ENCODE measurements around the gene SKIC2. TPM values are rescaled to one million over a fixed set of nuclear protein-coding genes. Genes with fewer than 3 reads are reported as not detected.
"Not testable (repeated sequence)": the region's sequence is repeated elsewhere in the genome, so short reads cannot be mapped to it uniquely, and the experiment has no call there.

The SKIC2 gene
- total RNA-seq, 4 donors from 2014 or later = 47.1 to 83.1 (median 48.2) TPM

DNA sequence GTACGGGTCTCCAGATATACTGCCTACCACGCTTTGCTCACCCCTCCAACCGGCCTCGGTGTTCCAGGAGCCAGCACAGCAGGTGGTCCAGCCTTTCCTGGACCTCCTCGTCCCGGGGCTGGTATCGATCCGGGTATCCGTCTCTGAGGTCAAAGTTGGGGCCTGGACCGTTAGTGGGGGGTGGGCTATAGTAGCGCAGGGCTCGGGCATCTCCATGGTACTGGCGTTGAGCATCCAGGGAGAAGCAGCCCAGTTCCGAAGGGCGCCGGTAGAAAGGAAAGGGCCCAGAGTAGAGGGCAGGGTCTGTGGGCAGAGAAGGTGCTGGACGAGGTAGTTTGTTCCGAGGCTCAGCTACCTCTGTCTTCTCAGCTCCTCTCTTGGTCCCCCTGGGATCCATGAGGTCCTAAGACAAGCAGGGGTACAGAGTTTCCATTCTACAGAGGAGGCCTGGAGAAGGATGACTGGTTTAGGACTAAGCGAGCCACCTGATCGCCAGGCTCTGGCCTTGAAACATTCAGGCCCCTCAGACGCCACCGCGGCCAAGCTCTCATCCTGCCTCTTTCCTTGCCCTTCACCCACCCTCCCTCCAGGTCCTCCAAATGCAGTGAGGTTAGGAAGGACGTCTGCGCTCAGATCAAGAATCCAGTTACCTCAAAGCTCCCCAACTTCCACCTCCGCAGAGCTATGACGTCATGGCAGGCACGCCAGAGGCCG is 12.5 kb downstream of the SKIC2 start:
- H3K27ac ChIP-seq = peak overlapping the region; percentile 95 to 100 (median 98)
- H3K9me3 ChIP-seq = no peaks in the 10 kb centered on the region
- peaks cover 0 to 52% (median 14%) of the 10 kb centered on the region in 3 donors for H3K36me3 ChIP-seq
- 18 to 29% methylated on average over 27 to 29 of the region's 29 CpGs for WGBS, 2 donors
- H3K27me3 ChIP-seq = no peaks in the 10 kb centered on the region
- H3K4me1 ChIP-seq = peaks cover 0 to 36% (median 17%) of the 10 kb centered on the region in 4 donors
- H3K4me3 ChIP-seq = peak overlapping the region; percentile 66 to 93 (median 73)
- no peak for DNase-seq (ENCODE audit: low spot score in 2 of 2)
- TF ChIP-seq, protein P1, sequence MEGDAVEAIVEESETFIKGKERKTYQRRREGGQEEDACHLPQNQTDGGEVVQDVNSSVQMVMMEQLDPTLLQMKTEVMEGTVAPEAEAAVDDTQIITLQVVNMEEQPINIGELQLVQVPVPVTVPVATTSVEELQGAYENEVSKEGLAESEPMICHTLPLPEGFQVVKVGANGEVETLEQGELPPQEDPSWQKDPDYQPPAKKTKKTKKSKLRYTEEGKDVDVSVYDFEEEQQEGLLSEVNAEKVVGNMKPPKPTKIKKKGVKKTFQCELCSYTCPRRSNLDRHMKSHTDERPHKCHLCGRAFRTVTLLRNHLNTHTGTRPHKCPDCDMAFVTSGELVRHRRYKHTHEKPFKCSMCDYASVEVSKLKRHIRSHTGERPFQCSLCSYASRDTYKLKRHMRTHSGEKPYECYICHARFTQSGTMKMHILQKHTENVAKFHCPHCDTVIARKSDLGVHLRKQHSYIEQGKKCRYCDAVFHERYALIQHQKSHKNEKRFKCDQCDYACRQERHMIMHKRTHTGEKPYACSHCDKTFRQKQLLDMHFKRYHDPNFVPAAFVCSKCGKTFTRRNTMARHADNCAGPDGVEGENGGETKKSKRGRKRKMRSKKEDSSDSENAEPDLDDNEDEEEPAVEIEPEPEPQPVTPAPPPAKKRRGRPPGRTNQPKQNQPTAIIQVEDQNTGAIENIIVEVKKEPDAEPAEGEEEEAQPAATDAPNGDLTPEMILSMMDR (IDR thresholded peaks at IDR 0.05) = no peak
- TF ChIP-seq POLR2A (IDR thresholded peaks at IDR 0.05) (no peak), EP300 (IDR thresholded peaks at IDR 0.05) (no peak)

DNA sequence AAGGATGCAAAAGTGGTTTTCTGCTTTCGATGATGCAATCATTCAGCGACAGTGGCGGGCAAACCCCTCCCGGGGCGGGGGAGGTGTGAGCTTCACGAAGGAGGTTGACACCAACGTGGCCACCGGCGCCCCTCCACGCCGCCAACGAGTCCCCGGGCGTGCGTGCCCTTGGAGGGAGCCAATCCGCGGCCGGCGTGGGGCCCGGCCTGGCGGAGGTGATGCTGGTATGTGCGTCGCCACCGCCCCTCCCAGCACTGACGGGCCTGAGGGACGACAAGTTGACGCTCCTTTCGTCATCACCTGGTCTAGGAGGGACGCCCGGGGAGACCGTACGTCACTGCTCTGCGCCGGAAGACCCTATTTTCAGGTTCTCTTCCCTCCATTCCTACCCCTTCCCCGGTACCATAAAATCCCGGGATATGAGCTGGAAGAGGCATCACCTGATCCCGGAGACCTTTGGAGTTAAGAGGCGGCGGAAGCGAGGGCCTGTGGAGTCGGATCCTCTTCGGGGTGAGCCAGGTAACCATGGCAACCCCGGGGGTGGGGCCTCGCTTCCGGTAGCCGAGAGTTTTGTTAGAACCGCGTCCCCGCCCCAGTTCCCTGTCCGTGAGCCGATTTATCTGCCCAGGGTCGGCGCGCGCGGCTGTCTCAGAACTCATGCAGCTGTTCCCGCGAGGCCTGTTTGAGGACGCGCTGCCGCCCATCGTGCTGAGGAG is 13.2 kb downstream of the SKIC2 start, which contains the start of gene DXO:
DXO (minus strand) TSS at position 146 of the 716 bp plus-strand sequence. CDS start 463 bp downstream, outside the sequence.
- TF ChIP-seq POLR2A (IDR thresholded peaks at IDR 0.05) (peak; percentile 35 to 65), EP300 (IDR thresholded peaks at IDR 0.05) (peak; percentile 94 to 96)
- TF ChIP-seq, protein P1 (IDR thresholded peaks at IDR 0.05) = peak in 1 of 5 experiments; percentile 42
- peak; percentile 90 to 95 for DNase-seq (ENCODE audit: low spot score in 2 of 2)
- H3K27ac ChIP-seq = peak within 1 kb of the TSS; percentile 95 to 100 (median 98)
- 0 to 1% methylated on average over 42 to 62 of the region's 62 CpGs for WGBS, 2 donors
- H3K27me3 ChIP-seq = no peaks in the 10 kb centered on the region
- H3K36me3 ChIP-seq = peaks cover 0 to 52% (median 8%) of the 10 kb centered on the region in 3 donors
- peaks cover 0 to 36% (median 17%) of the 10 kb centered on the region in 4 donors for H3K4me1 ChIP-seq
- no peaks in the 10 kb centered on the region for H3K9me3 ChIP-seq
- H3K4me3 ChIP-seq = peak within 1 kb of the TSS; percentile 66 to 93 (median 73)

DNA sequence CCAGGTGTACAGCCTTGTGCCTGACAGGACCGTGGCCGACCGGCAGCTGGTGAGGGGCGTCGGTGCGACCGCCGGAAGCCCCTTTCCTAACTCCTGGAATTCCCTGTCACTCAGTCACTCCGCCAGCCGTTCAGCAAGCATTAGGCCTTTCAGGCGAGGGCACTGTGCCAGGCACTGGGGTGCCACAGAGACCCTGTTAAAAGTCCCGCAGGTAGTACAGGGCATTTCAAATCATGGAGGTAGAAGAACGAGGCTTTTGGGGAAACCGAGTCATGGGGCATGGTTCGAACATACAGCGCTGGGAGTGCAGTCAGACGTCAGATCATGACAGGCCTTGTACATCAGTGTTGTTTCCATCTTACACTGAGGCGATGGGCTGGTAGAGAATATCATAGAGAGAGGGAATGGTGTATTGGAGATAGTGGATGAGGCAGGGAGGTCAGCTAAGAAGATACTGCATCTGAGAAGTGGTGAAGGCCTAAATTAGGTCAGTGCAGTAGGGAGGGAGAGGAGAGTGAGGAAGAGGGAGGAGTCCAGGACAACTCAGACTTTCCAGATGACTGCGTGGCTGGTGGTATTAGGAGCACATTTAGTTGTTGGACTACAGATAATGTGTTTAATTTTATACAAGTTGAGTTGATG is 13.9 kb downstream of the SKIC2 start:
- WGBS, 2 donors = 7 to 8% methylated on average over 9 to 19 of the region's 19 CpGs
- H3K4me1 ChIP-seq = peaks cover 0 to 36% (median 17%) of the 10 kb centered on the region in 4 donors
- TF ChIP-seq, protein P1 (IDR thresholded peaks at IDR 0.05) = no peak
- TF ChIP-seq POLR2A (IDR thresholded peaks at IDR 0.05) (no peak), EP300 (IDR thresholded peaks at IDR 0.05) (no peak)

DNA sequence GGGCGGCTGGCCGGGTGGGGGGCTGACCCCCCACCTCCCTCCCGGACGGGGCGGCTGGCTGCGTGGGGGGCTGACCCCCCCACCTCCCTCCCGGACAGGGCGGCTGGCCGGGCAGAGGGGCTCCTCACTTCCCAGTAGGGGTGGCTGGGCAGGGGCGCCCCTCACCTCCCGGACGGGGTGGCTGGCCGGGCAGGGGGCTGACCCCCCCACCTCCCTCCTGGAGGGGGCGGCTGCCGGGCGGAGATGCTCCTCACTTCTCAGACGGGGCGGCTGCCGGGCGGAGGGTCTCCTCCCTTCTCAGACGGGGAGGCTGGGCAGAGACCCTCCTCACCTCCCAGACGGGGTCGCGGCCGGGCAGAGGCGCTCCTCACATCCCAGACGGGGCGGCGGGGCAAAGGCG is 17.1 kb downstream of the SKIC2 start:
- not testable (repeated sequence) for H3K9me3 ChIP-seq; DNase-seq (ENCODE audit: low spot score in 2 of 2); H3K27ac ChIP-seq; H3K27me3 ChIP-seq; H3K4me3 ChIP-seq
- 97% methylated on average over 13 of the region's 30 CpGs; no CpG with 5 or more reads in 1 of the 2 donors for WGBS, 2 donors
- Histone ChIP-seq H3K4me1 (peaks cover 0 to 31% (median 15%) of the 10 kb centered on the region in 4 donors), H3K36me3 (peaks cover 0 to 33% (median 0%) of the 10 kb centered on the region in 3 donors)

More for the DNA sequence above, 13.9 kb downstream of the SKIC2 start:
- no peaks in the 10 kb centered on the region for H3K9me3 ChIP-seq
- H3K27ac ChIP-seq = peak overlapping the region; percentile 95 to 100 (median 98)
- no peaks in the 10 kb centered on the region for H3K27me3 ChIP-seq
- peaks cover 0 to 45% (median 8%) of the 10 kb centered on the region in 3 donors for H3K36me3 ChIP-seq
- no peak for DNase-seq (ENCODE audit: low spot score in 2 of 2)
- peak overlapping the region; percentile 66 to 93 (median 73) for H3K4me3 ChIP-seq

DNA sequence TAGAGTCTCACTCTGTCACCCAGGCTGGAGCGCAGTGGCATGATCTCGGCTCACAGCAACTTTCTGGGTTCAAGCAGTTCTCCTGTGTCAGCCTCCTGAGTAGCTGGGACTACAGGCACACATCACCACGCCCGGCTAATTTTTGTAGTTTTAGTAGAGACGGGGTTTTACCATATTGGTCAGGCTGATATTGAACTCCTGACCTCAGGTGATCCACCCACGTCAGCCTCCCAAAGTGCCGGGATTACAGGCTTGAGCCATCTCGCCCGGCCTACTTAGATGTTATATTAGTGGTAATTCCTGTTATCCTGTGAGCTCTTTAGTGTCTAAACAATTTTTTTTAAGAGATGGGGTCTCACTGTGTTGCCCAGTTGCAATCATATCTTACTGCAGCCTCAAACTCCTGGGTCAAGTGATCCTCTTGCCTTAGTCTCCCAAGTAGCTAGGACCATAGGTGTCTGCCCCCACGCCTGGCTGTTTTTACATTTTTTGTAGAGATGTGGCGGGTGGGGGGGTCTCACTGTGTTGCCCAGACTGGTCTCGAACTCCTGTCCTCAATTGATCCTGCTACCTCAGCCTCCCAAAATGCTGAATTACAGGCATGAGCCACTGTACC is 18.9 kb downstream of the SKIC2 start:
- WGBS, 2 donors = 89 to 90% methylated on average over 12 of the region's 12 CpGs
- H3K27me3 ChIP-seq = no peaks in the 10 kb centered on the region
- no peaks in the 10 kb centered on the region for H3K9me3 ChIP-seq
- H3K4me3 ChIP-seq = no peak overlapping the region
- DNase-seq (ENCODE audit: low spot score in 2 of 2) = no peak
- peaks cover 0 to 33% (median 0%) of the 10 kb centered on the region in 3 donors for H3K36me3 ChIP-seq
- no peak for TF ChIP-seq EP300 (IDR thresholded peaks at IDR 0.05)
- no peak for TF ChIP-seq POLR2A (IDR thresholded peaks at IDR 0.05)
- TF ChIP-seq, protein P1 (IDR thresholded peaks at IDR 0.05) = no peak
- peaks cover 0 to 21% (median 8%) of the 10 kb centered on the region in 4 donors for H3K4me1 ChIP-seq
- peak overlapping the region in 2 of 4 donors; percentile 8 to 18 for H3K27ac ChIP-seq

Data from tibial nerve (tissue), 4 donors.